DND-41 (cell line): ENCODE measurements around the gene FXYD7.

Source experiments
- EZH2 ChIP-seq: IDR thresholded peaks from 3 replicates; pipeline ENCODE4 v1.6.1; 2012; ENCODE audit warnings: borderline replicate concordance, low read depth, mild to moderate bottlenecking, moderate library complexity, low read length, inconsistent platforms; ENCODE audit not compliant: severe bottlenecking
- TF ChIP-seq, protein P1 (sequence below): IDR thresholded peaks from 2 replicates; pipeline ENCODE4 v1.5.1; 2012; ENCODE audit warnings: borderline replicate concordance, low read length, moderate library complexity, mild to moderate bottlenecking; ENCODE audit not compliant: poor library complexity, severe bottlenecking; ENCODE audit errors: extremely low read depth

DNA sequence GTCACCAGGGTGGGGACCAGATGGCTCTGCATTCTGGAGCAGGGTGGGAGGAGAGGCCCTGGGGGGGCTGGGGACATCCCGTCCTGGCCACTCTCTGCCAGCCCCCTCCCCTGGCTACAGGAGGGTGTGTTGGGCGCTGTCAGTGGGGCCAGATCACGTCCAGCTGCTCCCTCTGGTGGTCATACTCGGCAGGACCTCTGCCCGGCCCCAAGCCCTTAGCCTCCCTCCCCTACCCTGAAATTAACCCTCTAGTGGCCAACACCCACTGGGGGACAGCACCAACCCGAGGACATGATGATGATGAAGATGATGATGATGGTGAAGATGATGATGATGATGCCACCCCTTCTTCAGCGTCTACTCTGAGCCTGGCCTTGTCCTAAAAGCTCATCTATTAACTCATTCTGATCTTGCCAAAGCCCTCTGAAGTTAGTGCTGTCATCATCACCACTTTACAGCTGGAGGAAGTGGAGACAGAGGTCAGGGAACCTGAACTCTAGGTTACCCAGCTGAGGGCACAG is 7.6 kb upstream of the FXYD7 start:
- TF ChIP-seq, protein P1, sequence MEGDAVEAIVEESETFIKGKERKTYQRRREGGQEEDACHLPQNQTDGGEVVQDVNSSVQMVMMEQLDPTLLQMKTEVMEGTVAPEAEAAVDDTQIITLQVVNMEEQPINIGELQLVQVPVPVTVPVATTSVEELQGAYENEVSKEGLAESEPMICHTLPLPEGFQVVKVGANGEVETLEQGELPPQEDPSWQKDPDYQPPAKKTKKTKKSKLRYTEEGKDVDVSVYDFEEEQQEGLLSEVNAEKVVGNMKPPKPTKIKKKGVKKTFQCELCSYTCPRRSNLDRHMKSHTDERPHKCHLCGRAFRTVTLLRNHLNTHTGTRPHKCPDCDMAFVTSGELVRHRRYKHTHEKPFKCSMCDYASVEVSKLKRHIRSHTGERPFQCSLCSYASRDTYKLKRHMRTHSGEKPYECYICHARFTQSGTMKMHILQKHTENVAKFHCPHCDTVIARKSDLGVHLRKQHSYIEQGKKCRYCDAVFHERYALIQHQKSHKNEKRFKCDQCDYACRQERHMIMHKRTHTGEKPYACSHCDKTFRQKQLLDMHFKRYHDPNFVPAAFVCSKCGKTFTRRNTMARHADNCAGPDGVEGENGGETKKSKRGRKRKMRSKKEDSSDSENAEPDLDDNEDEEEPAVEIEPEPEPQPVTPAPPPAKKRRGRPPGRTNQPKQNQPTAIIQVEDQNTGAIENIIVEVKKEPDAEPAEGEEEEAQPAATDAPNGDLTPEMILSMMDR, result peak; percentile 87
- no peak for TF ChIP-seq EZH2
